GM12892 (cell line): ENCODE results near the gene IQGAP1.
"Not testable (repeated sequence)": the region's sequence is repeated elsewhere in the genome, so short reads cannot be mapped to it uniquely, and the experiment has no call there.

ENCODE experiments used
- DNase-seq: peaks from one replicate; pipeline ENCODE4 v3.0.0; 2011; ENCODE audit not compliant: insufficient read length
- FAIRE-seq: peaks from 2 replicates; lab custom pipeline; 2011; peaks lifted over from hg19 to GRCh38; lab: Jason Lieb, UNC
- POLR2A ChIP-seq: IDR thresholded peaks from 2 replicates; pipeline ENCODE4 v1.6.1; 2011; ENCODE audit warnings: low read depth, low read length, control low read depth
- POLR2AphosphoS5 ChIP-seq: IDR thresholded peaks from 2 replicates; pipeline ENCODE4 v1.6.1; 2011; ENCODE audit warnings: low read depth, low read length, control low read depth
- TAF1 ChIP-seq: IDR thresholded peaks from 2 replicates; pipeline ENCODE4 v1.6.1; 2011; ENCODE audit warnings: low read depth, mild to moderate bottlenecking, control low read depth, low read length, borderline replicate concordance

IQGAP1 gene

DNA sequence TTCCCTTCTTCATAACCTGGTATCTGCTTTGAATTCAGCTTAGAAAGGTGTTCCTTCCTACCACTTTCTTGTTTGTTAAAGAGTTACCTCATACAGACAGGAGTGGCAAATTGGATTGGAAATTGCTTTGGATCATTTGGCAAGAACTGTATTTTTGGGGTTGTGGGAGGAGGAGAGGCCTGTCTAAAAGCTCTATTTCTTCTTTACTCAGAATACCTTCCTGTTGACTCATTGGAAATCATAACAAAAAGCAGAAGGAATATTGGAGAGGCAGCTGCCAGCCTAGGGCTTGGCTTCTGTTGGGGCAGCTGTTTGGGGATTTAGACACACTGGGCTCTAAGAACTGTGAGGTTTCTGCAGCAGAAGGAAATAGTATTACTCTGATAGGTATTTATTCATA lies 14.2 kb downstream of the IQGAP1 start:
- no peak for TF ChIP-seq POLR2A
- no peak for TF ChIP-seq TAF1
- no peak for TF ChIP-seq POLR2AphosphoS5
- FAIRE-seq (no peak), DNase-seq (no peak)

DNA sequence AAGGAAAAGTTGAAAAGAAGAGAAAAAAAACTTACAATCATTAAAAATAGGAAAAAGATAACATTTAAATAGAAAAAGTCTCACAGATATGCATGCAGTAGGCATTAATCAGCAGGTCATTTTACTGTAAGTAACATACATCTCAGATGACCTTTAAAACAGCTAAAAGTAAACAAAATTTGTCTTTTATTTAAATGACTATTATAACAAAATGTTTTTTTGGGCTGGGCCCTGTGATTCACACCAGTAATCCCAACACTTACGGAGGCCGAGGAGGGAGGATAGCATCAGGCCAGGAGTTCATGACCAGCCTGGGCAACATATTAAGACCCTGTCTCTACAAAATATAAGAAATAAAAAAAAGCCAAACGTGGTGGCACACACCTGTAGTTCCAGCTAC lies 14.7 kb downstream of the IQGAP1 start:
- TF ChIP-seq POLR2AphosphoS5: no peak
- no peak for TF ChIP-seq TAF1
- TF ChIP-seq POLR2A: no peak
- DNase-seq (no peak), FAIRE-seq (no peak)

DNA sequence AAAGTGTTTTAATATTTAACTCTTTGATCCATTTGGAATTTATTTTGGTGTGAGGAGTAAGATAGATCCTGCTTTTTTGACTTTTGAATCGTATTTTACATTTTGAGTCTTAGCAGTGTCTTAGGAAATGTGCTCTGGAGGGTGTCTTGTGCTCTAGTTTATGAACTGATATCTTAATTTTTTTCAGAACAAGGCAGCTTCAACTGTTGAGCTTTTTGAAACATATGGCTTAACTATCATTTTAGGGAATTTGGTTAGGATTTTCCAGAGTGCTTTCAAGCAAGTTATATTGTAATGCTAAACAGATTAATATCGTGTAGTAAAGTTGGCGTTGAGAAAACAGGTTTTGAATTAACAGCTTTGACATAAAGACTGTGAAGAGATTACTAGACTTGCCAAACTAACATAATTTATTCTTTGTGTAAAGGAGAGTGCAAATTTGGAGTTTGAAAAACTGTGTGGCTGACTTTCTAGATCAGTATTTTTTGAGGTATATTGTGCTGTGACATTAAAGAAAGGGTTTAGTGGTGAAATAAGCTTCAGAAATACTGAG lies 17.1 kb downstream of the IQGAP1 start:
- DNase-seq (no peak), FAIRE-seq (no peak)
- TF ChIP-seq POLR2AphosphoS5: no peak
- TF ChIP-seq TAF1: no peak
- no peak for TF ChIP-seq POLR2A

DNA sequence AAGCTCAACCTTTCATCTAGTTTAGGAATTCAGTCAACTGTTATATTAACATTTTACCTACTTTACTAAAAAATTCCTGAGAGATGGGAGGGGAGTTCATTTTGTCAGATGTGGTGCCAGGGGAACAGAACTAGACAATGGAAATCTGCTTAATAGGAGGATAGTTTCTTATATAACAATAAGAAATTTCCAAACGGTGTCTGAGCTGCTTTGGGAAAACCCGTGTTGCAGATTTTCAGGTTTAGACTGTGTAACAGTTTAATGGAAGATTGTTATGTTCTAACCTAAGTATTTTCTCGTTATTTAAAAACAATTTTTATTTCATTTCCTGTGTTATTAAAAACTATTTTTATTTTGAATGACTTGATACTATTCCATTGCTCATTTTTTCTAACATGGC lies 19.3 kb downstream of the IQGAP1 start:
- TF ChIP-seq POLR2AphosphoS5: no peak
- TF ChIP-seq TAF1: no peak
- no peak for TF ChIP-seq POLR2A
- no peak for FAIRE-seq
- DNase-seq: no peak

DNA sequence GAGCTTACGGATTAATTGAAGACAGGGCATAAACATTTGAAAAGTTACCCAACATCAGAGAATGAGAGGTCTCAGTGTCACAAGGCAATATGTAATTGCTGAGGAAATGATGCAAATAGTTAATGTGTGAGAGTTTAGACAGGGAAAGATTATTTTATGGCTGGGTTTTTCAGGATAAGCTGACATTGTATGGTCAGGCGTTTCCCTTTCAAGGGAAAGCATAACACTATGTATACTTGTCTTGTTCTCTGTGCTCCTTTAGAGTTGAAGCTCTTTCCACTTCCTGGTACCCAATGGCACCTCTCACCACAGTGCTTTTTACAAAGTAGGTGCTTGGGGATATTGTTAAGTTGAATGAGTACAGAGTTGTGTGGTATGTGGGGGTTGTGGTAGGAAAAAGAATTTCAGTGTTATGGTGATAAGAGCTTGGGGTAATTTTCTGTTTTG lies 19.9 kb downstream of the IQGAP1 start:
- FAIRE-seq: no peak
- DNase-seq: no peak
- no peak for TF ChIP-seq POLR2A
- TF ChIP-seq TAF1: no peak
- no peak for TF ChIP-seq POLR2AphosphoS5

DNA sequence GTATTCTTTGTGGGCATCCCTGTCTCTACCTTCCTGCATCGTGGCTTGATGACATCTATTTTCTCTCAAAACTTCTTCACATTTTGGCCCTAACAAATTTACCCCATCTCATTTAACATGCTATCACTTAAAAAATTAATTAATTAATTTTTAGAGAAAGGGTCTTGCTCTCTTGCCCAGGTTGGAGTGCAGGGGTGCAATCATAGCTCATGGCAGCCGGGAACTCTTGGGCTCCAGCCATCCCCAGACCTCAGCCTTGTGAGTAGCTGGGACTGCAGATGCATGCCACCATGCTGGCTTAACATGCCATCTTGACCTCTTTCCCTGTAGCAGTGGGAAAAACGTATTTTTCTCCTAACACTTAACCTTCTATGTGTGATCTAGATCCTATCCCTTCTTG lies 20.6 kb downstream of the IQGAP1 start:
- TF ChIP-seq TAF1 (no peak), POLR2AphosphoS5 (no peak)
- DNase-seq (no peak), FAIRE-seq (no peak)

DNA sequence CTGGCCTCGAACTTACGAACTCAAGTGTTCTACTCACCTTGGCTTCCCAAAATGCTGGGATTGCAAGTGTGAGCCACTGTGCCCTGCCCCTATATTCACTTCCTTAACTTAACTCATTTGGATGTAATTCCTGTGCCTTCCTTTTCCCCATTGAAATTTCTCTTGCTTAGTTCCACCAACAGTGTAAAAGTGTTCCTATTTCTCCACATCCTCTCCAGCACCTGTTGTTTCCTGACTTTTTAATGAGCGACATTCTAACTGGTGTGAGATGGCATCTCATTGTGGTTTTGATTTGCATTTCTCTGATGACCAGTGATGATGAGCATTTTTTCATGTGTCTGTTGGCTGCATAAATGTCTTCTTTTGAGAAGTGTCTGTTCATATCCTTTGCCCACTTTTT lies 21.5 kb downstream of the IQGAP1 start:
- FAIRE-seq, DNase-seq: not testable (repeated sequence)

DNA sequence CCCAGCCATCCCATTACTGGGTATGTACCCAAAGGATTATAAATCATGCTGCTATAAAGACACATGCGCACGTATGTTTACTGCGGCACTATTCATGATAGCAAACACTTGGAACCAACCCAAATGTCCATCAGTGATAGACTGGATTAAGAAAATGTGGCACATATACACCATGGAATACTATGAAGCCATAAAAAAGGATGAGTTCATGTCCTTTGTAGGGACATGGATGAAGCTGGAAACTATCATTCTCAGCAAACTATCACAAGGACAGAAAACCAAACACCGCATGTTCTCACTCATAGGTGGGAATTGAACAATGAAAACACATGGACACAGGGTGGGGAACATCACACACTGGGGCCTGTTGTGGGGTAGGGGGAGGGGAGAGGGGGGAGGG lies 22.3 kb downstream of the IQGAP1 start:
- FAIRE-seq, DNase-seq: not testable (repeated sequence)

DNA sequence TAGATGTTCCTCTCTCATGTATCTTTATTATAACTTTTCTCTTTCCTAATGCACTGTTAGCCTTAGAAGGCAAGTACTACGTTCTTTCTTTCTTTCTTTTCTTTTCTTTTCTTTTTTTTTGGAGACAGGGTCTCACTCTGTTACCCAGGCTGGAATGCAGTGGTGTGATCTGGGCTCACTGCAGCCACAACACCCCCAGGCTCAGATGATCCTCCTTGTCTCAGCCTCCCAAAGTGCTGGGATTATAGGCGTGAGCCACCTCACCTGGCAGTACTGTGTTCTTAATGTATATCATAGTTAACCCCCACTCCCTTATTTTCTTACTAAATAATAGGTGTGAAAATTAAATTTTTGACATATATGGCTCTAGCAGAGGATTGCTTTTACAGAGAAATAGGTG lies 23.1 kb downstream of the IQGAP1 start:
- no peak for TF ChIP-seq TAF1
- TF ChIP-seq POLR2A: no peak
- TF ChIP-seq POLR2AphosphoS5: no peak
- no peak for FAIRE-seq
- no peak for DNase-seq

DNA sequence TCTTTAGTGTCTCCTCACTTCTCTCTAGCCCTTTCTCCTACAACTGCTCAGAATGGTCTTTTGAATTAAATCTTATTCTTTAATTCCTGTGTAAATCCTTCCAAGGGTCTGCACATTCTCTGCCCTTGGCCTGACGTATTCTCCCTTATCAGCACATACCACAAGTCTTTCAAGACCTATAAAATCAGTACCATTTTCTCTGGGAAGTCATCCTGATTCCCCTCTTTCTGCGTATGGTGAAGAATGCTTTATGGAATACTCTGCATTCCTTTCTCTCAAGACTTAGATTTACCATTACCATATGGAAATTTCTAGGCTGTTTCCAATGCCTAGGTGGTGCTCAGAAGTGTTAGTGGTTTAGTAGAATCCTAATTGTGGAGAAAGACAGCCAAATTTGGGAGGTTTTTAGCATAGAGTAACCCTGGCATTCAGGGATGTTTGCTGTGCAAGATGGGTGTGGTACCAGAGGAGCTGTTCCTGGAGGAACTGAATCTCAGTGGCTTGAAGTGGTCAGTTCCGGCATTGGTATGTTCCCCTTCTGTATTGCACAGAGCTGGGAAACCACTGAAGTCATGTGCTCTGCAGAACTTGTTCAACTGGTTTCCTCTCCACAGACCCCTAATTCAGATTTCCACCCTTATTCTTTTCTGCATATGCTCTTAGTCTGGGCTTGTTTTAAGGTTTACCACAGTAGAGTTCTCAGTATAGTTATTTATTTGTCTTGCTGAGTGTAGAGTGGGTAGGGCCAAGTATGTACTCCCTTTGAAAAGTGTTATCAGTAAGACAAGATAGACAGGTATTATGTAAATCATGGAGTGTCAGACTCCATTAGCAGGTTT lies 24.5 kb downstream of the IQGAP1 start:
- DNase-seq (no peak), FAIRE-seq (peak; percentile 78)
- no peak for TF ChIP-seq POLR2A
- no peak for TF ChIP-seq TAF1
- no peak for TF ChIP-seq POLR2AphosphoS5

DNA sequence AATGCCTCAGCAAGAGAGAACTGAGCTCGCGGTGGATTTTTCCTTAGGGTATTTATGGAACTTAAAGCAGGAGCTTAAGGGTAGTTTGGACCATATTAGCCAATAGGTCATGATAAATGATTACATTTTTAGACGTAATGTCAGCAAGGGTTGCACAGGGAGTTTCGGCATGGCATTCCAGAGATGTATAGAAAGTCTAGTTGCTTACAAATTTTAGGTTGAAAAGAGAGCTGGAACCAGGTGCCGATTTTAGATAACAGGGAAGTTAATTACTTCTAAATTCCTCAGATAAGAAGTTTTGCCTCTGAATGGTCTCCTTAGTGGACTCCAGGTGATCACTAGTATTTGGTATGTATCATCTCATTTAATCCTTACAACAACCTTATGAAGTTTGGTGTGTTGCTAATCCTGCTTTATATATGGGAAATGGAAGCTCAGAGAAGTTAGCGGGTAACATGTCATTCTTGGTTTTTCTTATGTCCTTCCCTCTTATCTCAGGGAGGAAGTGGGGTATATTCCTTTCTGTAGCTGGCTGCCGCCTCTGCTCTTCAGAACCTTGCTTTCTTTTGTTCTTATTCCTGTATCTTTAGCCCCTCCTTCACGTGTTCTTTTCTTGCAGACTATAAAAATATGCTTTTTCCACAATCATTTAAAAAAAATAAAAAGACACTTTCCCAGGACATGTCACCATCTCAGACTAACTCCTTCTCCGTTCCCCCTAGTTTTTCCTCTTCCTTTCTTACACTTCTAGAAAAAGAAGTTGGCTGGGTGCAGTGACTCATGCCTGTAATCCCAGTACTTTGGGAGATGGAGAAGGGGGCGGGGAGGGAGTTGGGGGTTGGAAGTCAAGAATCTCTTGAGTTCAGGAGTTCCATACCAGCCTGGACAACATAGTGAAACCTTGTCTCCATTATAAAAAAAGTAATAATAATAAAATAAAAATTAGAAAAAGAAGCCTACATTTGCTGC lies 25.7 kb downstream of the IQGAP1 start:
- TF ChIP-seq TAF1: no peak
- TF ChIP-seq POLR2A: no peak
- TF ChIP-seq POLR2AphosphoS5: no peak
- no peak for FAIRE-seq
- DNase-seq: no peak
